K562 (cell line): ENCODE results near the gene AAR2. TPM values are rescaled to one million over a fixed set of nuclear protein-coding genes. Genes with fewer than 3 reads are reported as not detected.
A peak's percentile ranks its signal among the peaks of the same experiment; 100 is the strongest.

Experiments used
- ATAC-seq: fragments of 200-7000 bp; cut with Tn5 transposase; 3 replicates; pipeline ENCODE4 v1.9.1; 2020; ENCODE audit warnings: moderate library complexity
- BruUV-seq: library from RNA; stranded (reverse); fragments of 400-500 nt; replicated peaks from 2 replicates; lab custom pipeline; 2021; lab: Mats Ljungman, UMichigan
- CTCF ChIA-PET: fragments of 300-600 bp; formaldehyde crosslinking; extraction: SDS; loops from one replicate; lab custom pipeline; 2021; ENCODE audit warnings: low intra/inter-chr PET ratio; lab: Yijun Ruan, JAX
- POLR2A ChIA-PET: fragments of 300-600, 350-650 bp; sonication (Branson Sonifier 250); formaldehyde crosslinking; extraction: SDS; loops from one replicate; lab custom pipeline; 2021; ENCODE audit warnings: antibody characterized with exemption, inconsistent platforms; lab: Yijun Ruan, JAX
- DNase-seq, 4 experiments: peaks; one replicate each; pipeline versions ENCODE4 v3.0.0 to v3.0.0-alpha.2; 2011 to 2018; ENCODE audit warnings: low spot score in 3 of 4, mixed read lengths in 3 of 4; ENCODE audit errors: extremely low read depth in 1 of 4
- FAIRE-seq: peaks from 2 replicates; lab custom pipeline; 2011; peaks lifted over from hg19 to GRCh38; lab: Jason Lieb, UNC
- H2AFZ ChIP-seq: 2 replicates; pipeline ENCODE4 v1.6.0; 2011; ENCODE audit warnings: low read depth, low read length, control low read depth, inconsistent platforms
- H3K27ac ChIP-seq: fragments of 200-600 bp; 3 replicates; pipeline ENCODE4 v1.8.0; 2011; ENCODE audit warnings: low read depth, mild to moderate bottlenecking, control low read depth, inconsistent platforms, low read length, moderate library complexity, mixed read lengths; ENCODE audit errors: extremely low read depth
- H3K27me3 ChIP-seq, 2 experiments: fragments of 300-600 bp in 1 of 2; 2 replicates in 1 of 2; 3 replicates in 1 of 2; pipeline versions ENCODE4 v1.6.0 to v1.8.0; 2011; ENCODE audit warnings: inconsistent platforms in 2 of 2, low read length in 2 of 2, mild to moderate bottlenecking in 1 of 2, mixed read lengths in 1 of 2, moderate library complexity in 1 of 2; ENCODE audit not compliant: control insufficient read depth in 2 of 2, insufficient read depth in 2 of 2
- H3K36me3 ChIP-seq: fragments of 300-600 bp; 3 replicates; pipeline ENCODE4 v1.8.0; 2011; ENCODE audit warnings: mild to moderate bottlenecking, low read length, inconsistent platforms; ENCODE audit not compliant: control insufficient read depth, insufficient read depth
- H3K4me1 ChIP-seq, 2 experiments: fragments of 200-600 bp in 1 of 2; replicated peaks in 1 of 2; 2 replicates in 1 of 2; 3 replicates in 1 of 2; pipeline versions ENCODE4 v1.5.1 to v1.8.0; 2011; ENCODE audit warnings: inconsistent platforms in 2 of 2, low read length in 2 of 2, mild to moderate bottlenecking in 1 of 2, mixed read lengths in 1 of 2, moderate library complexity in 1 of 2; ENCODE audit not compliant: control insufficient read depth in 2 of 2, insufficient read depth in 2 of 2
- H3K4me2 ChIP-seq: 2 replicates; pipeline ENCODE4 v1.6.1; 2011; ENCODE audit warnings: low read length, control low read depth, inconsistent platforms, mixed read lengths; ENCODE audit not compliant: insufficient read depth
- H3K4me3 ChIP-seq: fragments of 200-600 bp; sonication (generic), shearing (Covaris generic); 2 replicates; pipeline ENCODE4 v1.5.1; 2016; ENCODE audit warnings: control low read depth, inconsistent platforms
- H3K79me2 ChIP-seq: fragments of 200-600 bp; 3 replicates; pipeline ENCODE4 v1.8.0; 2011; ENCODE audit warnings: low read length, inconsistent platforms; ENCODE audit not compliant: control insufficient read depth, insufficient read depth
- H3K9ac ChIP-seq, 2 experiments: 2 replicates each; pipeline versions ENCODE4 v1.6.0 to v1.6.1; 2011; ENCODE audit warnings: low read depth in 2 of 2, low read length in 2 of 2, control low read depth in 1 of 2, inconsistent platforms in 1 of 2, mild to moderate bottlenecking in 1 of 2, mixed read lengths in 1 of 2; ENCODE audit not compliant: insufficient read depth in 1 of 2
- H3K9me1 ChIP-seq: one replicate; pipeline ENCODE4 v1.6.0; 2011; ENCODE audit warnings: inconsistent platforms, mild to moderate bottlenecking, low read length, moderate library complexity; ENCODE audit not compliant: control insufficient read depth, insufficient read depth
- H3K9me3 ChIP-seq: replicated peaks from 2 replicates; pipeline ENCODE4 v1.5.1; 2011; ENCODE audit warnings: low read depth, low read length, inconsistent platforms; ENCODE audit not compliant: control insufficient read depth, insufficient read depth
- H4K20me1 ChIP-seq: replicated peaks from 2 replicates; pipeline ENCODE4 v1.6.1; 2011; ENCODE audit warnings: low read length, inconsistent platforms, mixed read lengths; ENCODE audit not compliant: control insufficient read depth, insufficient read depth
- RBM25 ChIP-seq: fragments of 200-400 bp; formaldehyde crosslinking; IDR thresholded peaks from 2 replicates; pipeline ENCODE4 v1.6.1; 2018; ENCODE audit warnings: low read length, low read depth, moderate library complexity; ENCODE audit not compliant: severe bottlenecking
- ZFP30 ChIP-seq: fragments of 250-450 bp; sonication (Bioruptor Pico); IDR thresholded peaks from 2 replicates; pipeline ENCODE4 v1.8.0; 2022; ENCODE audit warnings: moderate library complexity, mild to moderate bottlenecking, inconsistent platforms, borderline replicate concordance
- ZNF121 ChIP-seq: sonication (generic); formaldehyde crosslinking; conservative IDR thresholded peaks from 2 replicates; pipeline ENCODE4 v1.8.0; 2022; ENCODE audit warnings: missing genetic modification reagents
- ZNF24 ChIP-seq: fragments of 450-650 bp; IDR thresholded peaks from 2 replicates; pipeline ENCODE4 v1.6.1; 2016
- ZNF740 ChIP-seq, 3 experiments: fragments of 200-800 bp in 1 of 3; sonication (Bioruptor generic) in 1 of 3; sonication (generic) in 1 of 3; formaldehyde crosslinking in 1 of 3; IDR thresholded peaks; 2 replicates each; pipeline versions ENCODE4 v1.6.1 to v1.8.0; 2016 to 2022; ENCODE audit warnings: mild to moderate bottlenecking in 2 of 3, missing compliant biosample characterization in 2 of 3, missing genetic modification characterization in 2 of 3, missing genetic modification reagents in 1 of 3
- WGBS: fragments of 100-300 bp; shearing (Covaris generic); methylation state at CpG from one replicate; pipeline ENCODE4 v1.1.6; 2016; ENCODE audit warnings: low coverage, mixed read lengths; ENCODE audit not compliant: insufficient coverage; ENCODE audit errors: missing lambda C conversion rate; 5-methylcytosine and 5-hydroxymethylcytosine counted together
- in situ Hi-C: fragments of 300-500 bp; cut with MboI; formaldehyde crosslinking; loops from 4 replicates; pipeline ENCODE4 v1.15.0; 2018; ENCODE audit warnings: inconsistent platforms, mixed read lengths
- intact Hi-C: fragments of 100-400 bp; cut with micrococcal nuclease; formaldehyde crosslinking; loops from 2 replicates; pipeline ENCODE4 v1.14.2; 2022
- polyA plus RNA-seq, 8 experiments: library from polyadenylated mRNA; depleted of rRNA in 4 of 8; stranded (reverse) in 5 of 8; unstranded in 3 of 8; fragments of >200 nt; fragmentation: Nextera tagmentation in 2 of 8; fragmentation: Illumina TruSeq in 1 of 8; extraction: Ambion mirVana in 2 of 8; extraction: Trizol in 1 of 8; gene quantifications; 2 replicates each; pipeline versions ENCODE4 v1.2.1 to v1.2.3, GENCODE V29; 2011 to 2014; ENCODE audit warnings: inconsistent platforms in 1 of 8, missing spikeins in 1 of 8
- total RNA-seq, 7 experiments: library from RNA; depleted of rRNA in 6 of 7; stranded (reverse); fragments of >200 nt in 6 of 7; fragmentation: Illumina TruSeq in 2 of 7; extraction: Trizol in 2 of 7; gene quantifications; 2 replicates each; pipeline versions ENCODE4 v1.2.1 to v1.2.3, GENCODE V29; 2011 to 2021; ENCODE audit warnings: low replicate concordance in 1 of 7

Gene AAR2
- total and polyA plus RNA-seq, 9 of the 15 experiments (the other 6 are each of a cell fraction or from before 2014, with no cell fraction given): 6.5 to 36.2 (median 24.7) TPM

GRCh38 chr20:36299459-36299858 lies 63.2 kb downstream of the AAR2 start:
- no peaks in the 10 kb centered on the region for H3K4me1 ChIP-seq
- H3K9ac ChIP-seq: no peak overlapping the region
- ATAC-seq: no peak
- WGBS: 3% methylated on average over 4 of the region's 4 CpGs
- H3K79me2 ChIP-seq: no peaks in the 10 kb centered on the region
- intact Hi-C loops: no loop called here
- no peaks in the 10 kb centered on the region for H3K9me3 ChIP-seq
- TF ChIP-seq ZNF24: peak; percentile 93
- TF ChIP-seq ZFP30 (CRISPR knock-in tag): no peak
- peak; percentile 47 for TF ChIP-seq RBM25
- H3K27ac ChIP-seq: no peak overlapping the region
- H3K36me3 ChIP-seq: no peaks in the 10 kb centered on the region
- DNase-seq: no peak
- POLR2A ChIA-PET: interaction anchor here (0.6 kb wide), 1 partner anchor 331 kb away, joined by 4 read pairs; the partner anchor contains the start of gene CNBD2
- no TSS peak for BruUV-seq
- in situ Hi-C loops: no loop called here
- H4K20me1 ChIP-seq: no peaks in the 10 kb centered on the region; the same call in 1 of the 2 replicates
- H2AFZ ChIP-seq: no peak overlapping the region
- H3K27me3 ChIP-seq: peaks cover 8 to 46% of the 10 kb centered on the region in 2 experiments; a peak in 3 of 5 replicates
- CTCF ChIA-PET: no interaction called here
- no peak overlapping the region for H3K4me3 ChIP-seq
- H3K4me2 ChIP-seq: no peak overlapping the region
- no peaks in the 10 kb centered on the region for H3K9me1 ChIP-seq
- FAIRE-seq: no peak

- no TSS peak for BruUV-seq
- 0% methylated on average over 7 of the region's 7 CpGs for WGBS
- peaks cover 20 to 54% of the 10 kb centered on the region in 2 experiments; a peak in 3 of 5 replicates for H3K27me3 ChIP-seq
- H3K9ac ChIP-seq: no peak overlapping the region
- no peak overlapping the region for H3K4me2 ChIP-seq
- CTCF ChIA-PET: no interaction called here
- peaks cover 5% of the 10 kb centered on the region; the same call in 1 of the 2 replicates for H4K20me1 ChIP-seq
- no peak overlapping the region for H3K4me3 ChIP-seq
- intact Hi-C loops (no loop called here), in situ Hi-C loops (no loop called here)
- H2AFZ ChIP-seq: no peak overlapping the region
- no peak for ATAC-seq
- POLR2A ChIA-PET: interaction anchor here (0.6 kb wide), 1 partner anchor 358 kb away, joined by 3 read pairs; no protein-coding TSS in a partner anchor
- TF ChIP-seq ZNF121 (CRISPR knock-in tag): 0 out of 2 replicates have a peak, but pooled peaks have one; percentile 1
- no peak for TF ChIP-seq ZNF740 (CRISPR knock-in tag; IDR thresholded peaks at IDR 0.05)
- no peak for TF ChIP-seq ZNF740 (tag; IDR thresholded peaks at IDR 0.05)
- TF ChIP-seq, all 486 proteins: peak for 1
- H3K36me3 ChIP-seq: no peaks in the 10 kb centered on the region
- H3K27ac ChIP-seq: no peak overlapping the region
- H3K79me2 ChIP-seq: no peaks in the 10 kb centered on the region
- no peaks in the 10 kb centered on the region for H3K9me1 ChIP-seq
- DNase-seq: no peak
- no peak for FAIRE-seq
- H3K4me1 ChIP-seq: peaks cover 0 to 4% of the 10 kb centered on the region in 2 experiments; a peak in 2 of 5 replicates
- H3K9me3 ChIP-seq: no peaks in the 10 kb centered on the region
Measured at GRCh38 chr20:36301359-36302119, 65.3 kb downstream of the AAR2 start.
